Breast epithelium (tissue), 3 donors: ENCODE measurements around the gene FDXACB1.

Experiments used
- CTCF ChIP-seq, 3 donors: fragments of 450-650 bp; IDR thresholded peaks; one replicate each; pipeline ENCODE4 v1.5.1; 2016 to 2017; ENCODE audit warnings: antibody characterized with exemption in 3 of 3, mild to moderate bottlenecking in 3 of 3, moderate library complexity in 3 of 3
- POLR2A ChIP-seq: fragments of 450-650 bp; IDR thresholded peaks from one replicate; pipeline ENCODE4 v1.6.1; 2016; ENCODE audit warnings: antibody characterized with exemption, mild to moderate bottlenecking, moderate library complexity
- POLR2AphosphoS5 ChIP-seq, 3 donors: sonication (generic); formaldehyde crosslinking; IDR thresholded peaks; one replicate each; pipeline ENCODE4 v1.6.1; 2017; ENCODE audit warnings: antibody characterized with exemption in 3 of 3

- TF ChIP-seq CTCF (IDR thresholded peaks at IDR 0.05) (no peak), POLR2AphosphoS5 (IDR thresholded peaks at IDR 0.05) (no peak), POLR2A (no peak)
These were observed 548 bp downstream of the FDXACB1 start for GRCh38 chr11:111878385-111878848.
